Cortex of kidney (tissue), 1 donor: ENCODE data around the gene KIR2DL3.
"Not testable (repeated sequence)": the region's sequence is repeated elsewhere in the genome, so short reads cannot be mapped to it uniquely, and the experiment has no call there.

Source experiments
- DNase-seq: peaks from one replicate; lab custom pipeline; 2025; lab: John Stamatoyannopoulos, UW

KIR2DL3 gene

GRCh38 chr19:54744080-54744479, 5.8 kb downstream of the KIR2DL3 start:
- DNase-seq, result not testable (repeated sequence)

- DNase-seq, result not testable (repeated sequence)
Measured at GRCh38 chr19:54747614-54748322, 9.5 kb downstream of the KIR2DL3 start.

- DNase-seq, result not testable (repeated sequence)
Measured at GRCh38 chr19:54750276-54750675, 12.0 kb downstream of the KIR2DL3 start.

- not testable (repeated sequence) for DNase-seq
Measured at GRCh38 chr19:54756204-54757110, 18.1 kb downstream of the KIR2DL3 start.

- DNase-seq, result not testable (repeated sequence)
Measured at GRCh38 chr19:54758577-54758976, 20.3 kb downstream of the KIR2DL3 start.

- DNase-seq, result not testable (repeated sequence)
Measured at GRCh38 chr19:54764219-54764618, 25.9 kb downstream of the KIR2DL3 start.

GRCh38 chr19:54766464-54766863, 28.2 kb downstream of the KIR2DL3 start:
- DNase-seq, result not testable (repeated sequence)

GRCh38 chr19:54769646-54770045, 31.3 kb downstream of the KIR2DL3 start, which contains the start of gene KIR2DL1:
KIR2DL1 (plus strand) TSS chr19:54769793; CDS start chr19:54769851, 58 bp downstream.
- DNase-seq, result not testable (repeated sequence)

- DNase-seq, result not testable (repeated sequence)
Measured at GRCh38 chr19:54770511-54770910, 32.2 kb downstream of the KIR2DL3 start.

- not testable (repeated sequence) for DNase-seq
Measured at GRCh38 chr19:54771018-54771960, 33.0 kb downstream of the KIR2DL3 start.

- DNase-seq, result not testable (repeated sequence)
Measured at GRCh38 chr19:54772666-54773065, 34.4 kb downstream of the KIR2DL3 start.

GRCh38 chr19:54775095-54775815, 36.9 kb downstream of the KIR2DL3 start:
- DNase-seq, result not testable (repeated sequence)

- not testable (repeated sequence) for DNase-seq
Measured at GRCh38 chr19:54775830-54776229, 37.5 kb downstream of the KIR2DL3 start.

- DNase-seq, result not testable (repeated sequence)
Measured at GRCh38 chr19:54777851-54778250, 39.5 kb downstream of the KIR2DL3 start.

- not testable (repeated sequence) for DNase-seq
Measured at GRCh38 chr19:54778896-54779295, 40.6 kb downstream of the KIR2DL3 start.

- not testable (repeated sequence) for DNase-seq
Measured at GRCh38 chr19:54782916-54783315, 44.6 kb downstream of the KIR2DL3 start.

GRCh38 chr19:54786091-54786723, 47.9 kb downstream of the KIR2DL3 start:
- DNase-seq, result not testable (repeated sequence)

GRCh38 chr19:54788154-54788553, 49.8 kb downstream of the KIR2DL3 start:
- not testable (repeated sequence) for DNase-seq

GRCh38 chr19:54790711-54791110, 52.4 kb downstream of the KIR2DL3 start:
- DNase-seq, result no peak

- DNase-seq, result no peak
Measured at GRCh38 chr19:54791476-54791875, 53.2 kb downstream of the KIR2DL3 start.
